SK-N-MC (cell line): ENCODE measurements around the gene INHBC.
A peak's percentile ranks its signal among the peaks of the same experiment; 100 is the strongest.

ENCODE experiments used
- EZH2 ChIP-seq: fragments of 200-600 bp; sonication (generic); IDR thresholded peaks from one replicate; pipeline ENCODE4 v1.6.1; 2017; ENCODE audit warnings: antibody characterized with exemption
- FOXP2 ChIP-seq: optimal IDR thresholded peaks from 2 replicates; pipeline ENCODE3; 2011; ENCODE audit warnings: mild to moderate bottlenecking, moderate library complexity; ENCODE audit not compliant: insufficient read depth; ENCODE audit errors: extremely low read length, control extremely low read depth
- POLR2AphosphoS5 ChIP-seq: IDR thresholded peaks from 2 replicates; pipeline ENCODE4 v1.6.1; 2012; ENCODE audit warnings: mild to moderate bottlenecking, low read depth, low read length, borderline replicate concordance

DNA sequence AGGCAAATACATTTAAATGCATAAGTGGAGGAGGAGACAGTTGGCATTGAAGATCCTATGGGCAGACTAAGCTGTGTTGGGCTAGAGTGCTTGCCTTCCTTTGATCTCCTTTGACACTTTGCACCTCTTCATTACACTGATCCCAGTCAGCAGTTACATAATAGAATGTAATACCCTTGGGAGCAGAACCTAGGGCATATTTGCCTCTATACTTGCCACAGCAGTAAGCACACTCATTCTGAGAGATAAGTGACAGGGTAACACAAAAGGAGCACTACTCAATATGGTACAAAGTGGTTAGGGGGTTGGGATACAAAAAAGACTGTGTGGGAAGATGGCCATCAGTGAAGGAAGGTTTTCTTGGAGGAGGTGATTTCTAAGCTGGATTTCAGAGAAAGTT is 62.2 kb downstream of the INHBC start:
- TF ChIP-seq POLR2AphosphoS5 (peak; percentile 30; the same call in 1 of the 2 replicates), EZH2 (no peak), FOXP2 (no peak)
